Epithelial cell of esophagus (primary cell): ENCODE measurements around the gene MYL6B.

Experiments
- DNase-seq: peaks from one replicate; pipeline ENCODE4 v3.0.0; 2010; ENCODE audit warnings: low read depth
- H3K4me3 ChIP-seq: 2 replicates; pipeline ENCODE4 v1.5.1; 2011; ENCODE audit warnings: mild to moderate bottlenecking, low read length, control low read depth
- TF ChIP-seq, protein P1 (sequence below): IDR thresholded peaks from 2 replicates; pipeline ENCODE4 v1.5.1; 2011; ENCODE audit warnings: low read depth, mild to moderate bottlenecking, low read length, control low read depth, inconsistent platforms; ENCODE audit not compliant: insufficient read depth; ENCODE audit errors: missing control alignments

MYL6B gene

DNA sequence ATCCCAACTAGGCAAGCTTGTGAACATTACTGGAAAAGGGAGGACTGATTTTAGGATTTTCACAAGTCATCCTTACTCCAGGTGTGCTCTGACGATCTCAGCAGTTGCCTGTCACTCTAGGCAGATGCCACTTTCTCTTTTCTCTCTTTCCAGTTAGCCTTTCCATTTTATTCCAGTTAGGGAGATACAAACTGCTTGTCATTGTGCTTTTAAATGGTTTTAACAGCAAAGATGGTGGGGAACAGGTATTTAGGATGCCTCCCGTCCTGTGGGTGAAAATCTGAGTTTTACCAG, 46.8 kb upstream of the MYL6B start:
- DNase-seq, result no peak
- TF ChIP-seq, protein P1, sequence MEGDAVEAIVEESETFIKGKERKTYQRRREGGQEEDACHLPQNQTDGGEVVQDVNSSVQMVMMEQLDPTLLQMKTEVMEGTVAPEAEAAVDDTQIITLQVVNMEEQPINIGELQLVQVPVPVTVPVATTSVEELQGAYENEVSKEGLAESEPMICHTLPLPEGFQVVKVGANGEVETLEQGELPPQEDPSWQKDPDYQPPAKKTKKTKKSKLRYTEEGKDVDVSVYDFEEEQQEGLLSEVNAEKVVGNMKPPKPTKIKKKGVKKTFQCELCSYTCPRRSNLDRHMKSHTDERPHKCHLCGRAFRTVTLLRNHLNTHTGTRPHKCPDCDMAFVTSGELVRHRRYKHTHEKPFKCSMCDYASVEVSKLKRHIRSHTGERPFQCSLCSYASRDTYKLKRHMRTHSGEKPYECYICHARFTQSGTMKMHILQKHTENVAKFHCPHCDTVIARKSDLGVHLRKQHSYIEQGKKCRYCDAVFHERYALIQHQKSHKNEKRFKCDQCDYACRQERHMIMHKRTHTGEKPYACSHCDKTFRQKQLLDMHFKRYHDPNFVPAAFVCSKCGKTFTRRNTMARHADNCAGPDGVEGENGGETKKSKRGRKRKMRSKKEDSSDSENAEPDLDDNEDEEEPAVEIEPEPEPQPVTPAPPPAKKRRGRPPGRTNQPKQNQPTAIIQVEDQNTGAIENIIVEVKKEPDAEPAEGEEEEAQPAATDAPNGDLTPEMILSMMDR, result no peak
- peak overlapping the region; percentile 91 for H3K4me3 ChIP-seq

DNA sequence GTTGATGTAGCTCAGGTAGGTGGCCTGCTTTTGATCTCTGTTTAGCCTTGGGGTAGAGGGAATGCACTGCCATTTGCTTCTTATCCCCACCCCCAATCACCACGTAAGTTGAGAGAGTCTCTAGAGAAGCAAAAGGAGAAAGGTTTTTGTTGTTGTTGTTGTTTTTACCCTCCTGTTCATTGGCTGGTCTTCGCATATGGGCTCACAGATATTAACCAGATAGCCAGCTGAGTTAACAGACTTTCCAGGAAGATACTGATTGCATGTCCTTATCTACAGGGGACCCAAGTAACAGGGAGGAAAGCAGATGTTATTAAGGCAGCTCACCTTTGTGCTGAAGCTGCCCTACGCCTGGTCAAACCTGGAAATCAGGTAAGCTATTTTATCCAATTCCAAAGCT, 45.1 kb upstream of the MYL6B start:
- TF ChIP-seq, protein P1, result no peak
- no peak for DNase-seq
- H3K4me3 ChIP-seq, result no peak overlapping the region

GRCh38 chr12:56110571-56110970, 41.8 kb upstream of the MYL6B start:
- peak; percentile 97 for DNase-seq
- TF ChIP-seq, protein P1, result no peak
- no peak overlapping the region for H3K4me3 ChIP-seq

GRCh38 chr12:56114084-56114483, 38.3 kb upstream of the MYL6B start:
- H3K4me3 ChIP-seq, result no peak overlapping the region
- TF ChIP-seq, protein P1, result no peak
- no peak for DNase-seq

DNA sequence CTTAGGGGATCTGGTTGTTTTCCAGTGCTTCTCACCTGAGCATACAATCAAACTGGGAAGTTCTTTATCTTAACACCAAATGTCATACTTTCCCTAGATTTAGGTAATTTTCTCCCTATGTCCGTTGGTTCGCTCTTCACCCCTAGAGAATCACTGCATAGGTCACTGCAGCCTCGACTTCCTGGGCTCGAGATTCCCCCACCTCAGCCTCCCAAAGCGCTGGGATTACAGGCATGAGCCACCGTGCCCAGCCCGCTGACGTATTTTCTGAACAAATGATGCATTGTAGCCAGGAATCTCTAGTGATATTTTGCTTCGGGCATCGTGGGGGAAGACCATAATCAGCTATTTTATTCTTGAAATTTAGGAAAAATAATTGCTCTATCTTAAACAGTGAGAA, 37.1 kb upstream of the MYL6B start:
- H3K4me3 ChIP-seq, result peak overlapping the region; percentile 92
- TF ChIP-seq, protein P1, result no peak
- DNase-seq, result peak; percentile 47

GRCh38 chr12:56116267-56117081, 35.9 kb upstream of the MYL6B start, which contains the start of gene RPL41:
Gene RPL41 (plus strand): TSS chr12:56116633.
- H3K4me3 ChIP-seq, result peak within 1 kb of the TSS; percentile 92
- TF ChIP-seq, protein P1, result no peak
- DNase-seq, result peak; percentile 93

DNA sequence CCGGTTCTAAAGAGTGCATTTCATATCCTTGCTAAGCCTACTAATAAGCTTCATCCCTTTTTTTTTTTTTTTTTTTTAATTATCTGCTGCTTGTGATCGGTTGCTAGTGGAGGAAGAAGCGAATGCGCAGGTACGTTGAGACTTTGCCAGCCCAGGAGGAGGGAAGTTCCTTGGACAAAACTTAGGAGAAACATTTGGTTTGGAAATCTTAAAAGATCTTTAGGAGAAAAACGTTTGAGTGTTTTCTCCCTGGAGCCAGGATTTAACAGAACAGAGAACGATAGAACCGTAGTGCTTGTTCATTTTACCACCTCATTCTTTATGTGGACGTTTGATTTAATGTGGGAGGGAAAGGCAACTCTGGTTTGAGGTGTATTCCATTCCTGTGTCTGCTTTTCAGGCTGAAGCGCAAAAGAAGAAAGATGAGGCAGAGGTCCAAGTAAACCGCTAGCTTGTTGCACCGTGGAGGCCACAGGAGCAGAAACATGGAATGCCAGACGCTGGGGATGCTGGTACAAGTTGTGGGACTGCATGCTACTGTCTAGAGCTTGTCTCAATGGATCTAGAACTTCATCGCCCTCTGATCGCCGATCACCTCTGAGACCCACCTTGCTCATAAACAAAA, 35.2 kb upstream of the MYL6B start:
- H3K4me3 ChIP-seq, result peak overlapping the region; percentile 92
- DNase-seq, result peak; percentile 19
